Lower leg skin (tissue), 3 donors: ENCODE data around the gene COPS8.

ENCODE experiments used
- CTCF ChIP-seq, 3 donors: fragments of 450-650 bp; IDR thresholded peaks; one replicate each; pipeline ENCODE4 v1.5.1; 2016; ENCODE audit warnings: antibody characterized with exemption in 3 of 3, mild to moderate bottlenecking in 3 of 3, moderate library complexity in 2 of 3
- POLR2A ChIP-seq, 2 donors: fragments of 450-650 bp; IDR thresholded peaks; one replicate each; pipeline ENCODE4 v1.6.1; 2016 to 2017; ENCODE audit warnings: antibody characterized with exemption in 2 of 2, mild to moderate bottlenecking in 1 of 2, moderate library complexity in 1 of 2

GRCh38 chr2:237140689-237141285 lies 55.1 kb downstream of the COPS8 start:
- no peak for TF ChIP-seq CTCF (IDR thresholded peaks at IDR 0.05)
- TF ChIP-seq POLR2A (IDR thresholded peaks at IDR 0.05): no peak
